Measurements from ENCODE around the gene P3H3. TPM values are rescaled to one million over a fixed set of nuclear protein-coding genes. Genes with fewer than 3 reads are reported as not detected.

Gene P3H3
- polyA plus RNA-seq, 2 of the 4 experiments (the other 2 are of a cell fraction), result 8.6 to 21.9 TPM

GRCh38 chr12:6855322-6855721, 27.1 kb downstream of the P3H3 start:
- no peak overlapping the region for H3K27ac ChIP-seq
- ChIA-PET POLR2A (interaction anchor here (1.6 kb wide), 1 partner anchor 12 kb away, joined by 5 read pairs; the partner anchor contains the start of gene TPI1), CTCF (interaction anchor here (1.4 to 10.1 kb wide), 4 partner anchors 10 to 36 kb away, joined by 4 to 117 read pairs (median 46); partner anchors contain the start of genes SPSB2 and TPI1)
- no peak for FAIRE-seq
- H3K4me1 ChIP-seq, result peaks cover 16% of the 10 kb centered on the region
- no peak overlapping the region for H3K4me3 ChIP-seq
- ATAC-seq, result no peak
- H3K9me3 ChIP-seq, result no peaks in the 10 kb centered on the region
- no peak for DNase-seq (ENCODE audit: low read depth in 1 of 2, low spot score in 1 of 2)
- TF ChIP-seq CHD2 (IDR thresholded peaks at IDR 0.05; ENCODE audit: low read length, partially characterized antibody) (no peak), RAD21 (conservative IDR thresholded peaks at IDR 0.05 in 1 of 2, IDR thresholded peaks at IDR 0.05 in 1 of 2) (no peak), KDM5A (IDR thresholded peaks at IDR 0.05) (no peak), RCOR1 (IDR thresholded peaks at IDR 0.05; ENCODE audit: low read depth, low read length) (no peak), HDAC2 (IDR thresholded peaks at IDR 0.05) (no peak), CTCF (IDR thresholded peaks at IDR 0.05) (no peak), MAZ (IDR thresholded peaks at IDR 0.05; ENCODE audit: borderline replicate concordance, low read depth, low read length) (no peak), EHF (CRISPR knock-in tag; IDR thresholded peaks at IDR 0.05) (no peak), RARB (CRISPR knock-in tag; IDR thresholded peaks at IDR 0.05) (no peak), KDM1A (IDR thresholded peaks at IDR 0.05; ENCODE audit: low read depth) (no peak), E2F6 (IDR thresholded peaks at IDR 0.05; ENCODE audit: borderline replicate concordance, low read depth) (no peak), CBX2 (IDR thresholded peaks at IDR 0.05; ENCODE audit: borderline replicate concordance, low read depth) (no peak)
- WGBS (ENCODE audit: missing lambda C conversion rate), result 91% methylated on average over 14 of the region's 14 CpGs
- H3K4me2 ChIP-seq, result no peak overlapping the region

- no peak overlapping the region for H3K4me3 ChIP-seq
- FAIRE-seq (no peak), DNase-seq (ENCODE audit: low read depth in 1 of 2, low spot score in 1 of 2) (no peak), ATAC-seq (no peak)
- WGBS (ENCODE audit: missing lambda C conversion rate), result 85% methylated on average over 2 of the region's 2 CpGs
- no peaks in the 10 kb centered on the region for H3K9me3 ChIP-seq
- no peak overlapping the region for H3K27ac ChIP-seq
- TF ChIP-seq CHD4 (IDR thresholded peaks at IDR 0.05; ENCODE audit: borderline replicate concordance) (no peak), ATOH8 (CRISPR knock-in tag; IDR thresholded peaks at IDR 0.05; ENCODE audit: low read depth) (no peak), HES2 (IDR thresholded peaks at IDR 0.05) (no peak), PBX3 (IDR thresholded peaks at IDR 0.05) (no peak), MAFK (IDR thresholded peaks at IDR 0.05; ENCODE audit: partially characterized antibody) (no peak)
- POLR2A ChIA-PET, result interaction anchor here (1.7 kb wide), 1 partner anchor 9 kb away, joined by 6 read pairs; the partner anchor contains the start of gene TPI1
- H3K4me2 ChIP-seq, result no peak overlapping the region
- H3K4me1 ChIP-seq, result peaks cover 3% of the 10 kb centered on the region
- CTCF ChIA-PET, result interaction anchor here (1.0 to 2.8 kb wide), 5 partner anchors 10 to 32 kb away, joined by 3 to 14 read pairs (median 4); partner anchors contain the start of gene SPSB2
These were observed 30.6 kb downstream of the P3H3 start for GRCh38 chr12:6858799-6859198.

GRCh38 chr12:6860116-6860515, 31.9 kb downstream of the P3H3 start:
- FAIRE-seq (no peak), ATAC-seq (no peak), DNase-seq (ENCODE audit: low read depth in 1 of 2, low spot score in 1 of 2) (no peak)
- CTCF ChIA-PET, result interaction anchor here (0.8 to 2.8 kb wide), 6 partner anchors 10 to 106 kb away, joined by 3 to 14 read pairs (median 6); partner anchors contain the start of gene SPSB2
- Histone ChIP-seq H3K9me3 (no peaks in the 10 kb centered on the region), H3K4me3 (no peak overlapping the region), H3K27ac (no peak overlapping the region), H3K4me2 (no peak overlapping the region), H3K4me1 (no peaks in the 10 kb centered on the region)
- 94% methylated on average over 9 of the region's 9 CpGs for WGBS (ENCODE audit: missing lambda C conversion rate)
- POLR2A ChIA-PET, result no interaction called here
- TF ChIP-seq HES2 (IDR thresholded peaks at IDR 0.05) (no peak), FOXS1 (CRISPR knock-in tag; IDR thresholded peaks at IDR 0.05) (no peak), E2F6 (IDR thresholded peaks at IDR 0.05; ENCODE audit: borderline replicate concordance, low read depth) (no peak), MAZ (IDR thresholded peaks at IDR 0.05; ENCODE audit: borderline replicate concordance, low read depth, low read length) (no peak)

All from A549 (cell line).